ENCODE measurements around the gene AK8. TPM values are rescaled to one million over a fixed set of nuclear protein-coding genes. Genes with fewer than 3 reads are reported as not detected.

The AK8 gene
- total and polyA plus RNA-seq, 9 of the 15 experiments (the other 6 are each of a cell fraction or from before 2014, with no cell fraction given): 0.06 to 0.37 TPM; not detected in 7

DNA sequence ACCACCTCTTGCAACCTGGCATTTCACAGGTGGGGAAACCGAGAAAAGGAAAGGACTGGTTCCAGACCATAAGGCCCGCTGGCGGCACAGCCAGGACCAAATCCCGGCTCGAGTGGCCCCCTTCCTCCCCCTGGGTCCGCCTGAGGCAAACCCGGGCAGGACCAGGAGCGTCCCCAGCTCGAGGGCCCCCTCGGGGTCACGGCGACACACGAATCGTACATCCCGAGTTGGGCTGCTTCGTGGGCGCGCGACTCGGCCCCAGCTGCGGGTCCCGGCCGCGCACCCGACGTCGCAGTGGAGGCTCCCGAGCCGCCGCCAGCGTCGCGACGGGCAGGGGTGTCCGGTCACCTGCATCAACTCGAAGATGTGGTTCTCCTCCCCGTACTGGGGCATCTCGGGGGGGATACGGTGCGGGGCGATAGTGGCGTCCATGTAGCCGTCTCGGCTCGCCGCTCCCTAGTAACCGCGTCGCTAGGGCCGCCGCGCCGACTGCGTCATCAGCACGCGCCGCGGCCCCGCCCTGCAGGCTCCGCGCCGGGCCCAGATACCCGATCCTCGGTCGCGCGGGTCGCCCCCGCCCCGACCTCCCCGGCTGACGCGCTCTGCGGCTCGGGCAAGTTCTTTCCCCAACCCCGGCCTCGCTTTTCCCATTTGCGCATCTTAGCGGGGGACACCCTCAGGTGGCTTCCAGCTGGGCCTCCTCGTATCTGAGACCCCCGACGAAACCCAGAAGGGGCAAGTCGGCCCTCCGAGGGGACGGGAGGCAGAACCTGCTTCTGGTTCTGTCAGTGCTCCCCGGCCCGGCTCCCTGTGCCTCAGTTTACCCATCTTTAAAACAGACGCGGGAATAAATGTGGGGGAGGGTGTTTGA, at the start of gene AK8 (continued):
- TF ChIP-seq, protein P1, sequence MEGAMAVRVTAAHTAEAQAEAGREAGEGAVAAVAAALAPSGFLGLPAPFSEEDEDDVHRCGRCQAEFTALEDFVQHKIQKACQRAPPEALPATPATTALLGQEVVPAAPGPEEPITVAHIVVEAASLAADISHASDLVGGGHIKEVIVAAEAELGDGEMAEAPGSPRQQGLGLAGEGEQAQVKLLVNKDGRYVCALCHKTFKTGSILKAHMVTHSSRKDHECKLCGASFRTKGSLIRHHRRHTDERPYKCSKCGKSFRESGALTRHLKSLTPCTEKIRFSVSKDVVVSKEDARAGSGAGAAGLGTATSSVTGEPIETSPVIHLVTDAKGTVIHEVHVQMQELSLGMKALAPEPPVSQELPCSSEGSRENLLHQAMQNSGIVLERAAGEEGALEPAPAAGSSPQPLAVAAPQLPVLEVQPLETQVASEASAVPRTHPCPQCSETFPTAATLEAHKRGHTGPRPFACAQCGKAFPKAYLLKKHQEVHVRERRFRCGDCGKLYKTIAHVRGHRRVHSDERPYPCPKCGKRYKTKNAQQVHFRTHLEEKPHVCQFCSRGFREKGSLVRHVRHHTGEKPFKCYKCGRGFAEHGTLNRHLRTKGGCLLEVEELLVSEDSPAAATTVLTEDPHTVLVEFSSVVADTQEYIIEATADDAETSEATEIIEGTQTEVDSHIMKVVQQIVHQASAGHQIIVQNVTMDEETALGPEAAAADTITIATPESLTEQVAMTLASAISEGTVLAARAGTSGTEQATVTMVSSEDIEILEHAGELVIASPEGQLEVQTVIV (CRISPR knock-in tag; IDR thresholded peaks at IDR 0.05; ENCODE audit: borderline replicate concordance): no peak
- TF ChIP-seq RBBP5 (IDR thresholded peaks at IDR 0.05; ENCODE audit: borderline replicate concordance, insufficient read depth, low read length, poor library complexity, severe bottlenecking) (peak; percentile 30), RBM15 (IDR thresholded peaks at IDR 0.05; ENCODE audit: insufficient read depth, low read length) (no peak), RNF2 (IDR thresholded peaks at IDR 0.05) (no peak), POLR2H (tag; IDR thresholded peaks at IDR 0.05; ENCODE audit: low read depth) (no peak), SP1 (CRISPR knock-in tag; IDR thresholded peaks at IDR 0.05) (peak; percentile 90), GTF2A2 (tag; IDR thresholded peaks at IDR 0.05) (no peak), CBFA2T3 (IDR thresholded peaks at IDR 0.05) (no peak), ZNF263 (CRISPR knock-in tag; IDR thresholded peaks at IDR 0.05; ENCODE audit: borderline replicate concordance) (peak; percentile 50; the same call in 1 of the 2 replicates), HDAC1 (IDR thresholded peaks at IDR 0.05) (peak in 1 of 2 experiments; percentile 83; a peak in 2 of 4 replicates), NCOA6 (IDR thresholded peaks at IDR 0.05) (peak; percentile 98), MAFK (IDR thresholded peaks at IDR 0.05; ENCODE audit: low read length) (no peak), HMGXB4 (CRISPR knock-in tag; IDR thresholded peaks at IDR 0.05) (no peak), TAF7 (tag; IDR thresholded peaks at IDR 0.05) (no peak), BCL6 (CRISPR knock-in tag; IDR thresholded peaks at IDR 0.05) (no peak), ZBTB7A (IDR thresholded peaks at IDR 0.05; ENCODE audit: borderline replicate concordance, control insufficient read depth, low read depth, low read length) (peak; percentile 90), ZZZ3 (IDR thresholded peaks at IDR 0.05) (no peak), ZFP91 (CRISPR knock-in tag; IDR thresholded peaks at IDR 0.05) (0 out of 2 replicates have a peak, but pooled peaks have one; percentile 24), ZFP1 (CRISPR knock-in tag; IDR thresholded peaks at IDR 0.05) (no peak), OTX1 (CRISPR knock-in tag; IDR thresholded peaks at IDR 0.05) (no peak), ZNF121 (CRISPR knock-in tag; conservative IDR thresholded peaks at IDR 0.05) (peak; percentile 100)

All from K562 (cell line).